Measurements from ENCODE around the gene PPFIA2. TPM values are rescaled to one million over a fixed set of nuclear protein-coding genes. Genes with fewer than 3 reads are reported as not detected.

The PPFIA2 gene
- total and polyA plus RNA-seq, 3 donors from 2014 or later: 10.5 to 22.1 (median 18.3) TPM

GRCh38 chr12:81617915-81618314 is 141.2 kb downstream of the PPFIA2 start:
- H3K27ac ChIP-seq: no peak overlapping the region
- DNase-seq: no peak
- intact Hi-C loops (cut with DNase I; ENCODE audit: low total_unique reads): no loop called here

DNA sequence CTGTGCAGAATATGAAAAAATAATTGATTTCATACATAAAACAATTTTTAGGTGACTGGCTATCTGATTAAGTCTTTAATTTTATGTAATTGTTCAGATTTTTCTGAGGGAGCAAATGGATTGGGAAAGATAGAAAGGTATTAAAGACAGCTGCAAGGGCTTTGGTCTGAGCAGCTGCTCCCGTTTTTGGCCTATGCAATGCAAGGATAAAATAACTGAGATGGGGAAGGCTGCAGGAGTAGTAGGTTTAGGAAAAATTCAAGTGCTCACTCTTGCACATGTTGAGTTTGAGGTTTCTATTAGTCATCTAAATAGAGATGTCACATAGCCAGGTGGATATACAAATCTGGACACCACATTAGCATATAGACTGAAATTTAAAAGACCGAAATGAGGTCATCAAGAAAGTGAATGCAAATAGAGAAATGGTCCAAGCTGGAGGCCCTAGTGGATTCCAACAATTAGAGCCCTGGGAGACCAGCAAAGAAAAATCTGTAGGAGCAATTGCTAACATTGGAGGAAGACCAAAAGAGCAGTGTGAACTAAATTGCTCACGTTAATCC is 144.0 kb downstream of the PPFIA2 start:
- Histone ChIP-seq H3K4me3 (no peak overlapping the region), H3K36me3 (ENCODE audit: low read depth, missing control alignments) (no peaks in the 10 kb centered on the region), H3K9me3 (no peaks in the 10 kb centered on the region), H3K4me1 (no peaks in the 10 kb centered on the region), H3K27me3 (no peaks in the 10 kb centered on the region), H3K27ac (no peak overlapping the region)
- intact Hi-C loops (cut with DNase I; ENCODE audit: low total_unique reads): no loop called here
- no peak for DNase-seq
- WGBS, 2 donors: 76 to 84% methylated on average over 3 of the region's 3 CpGs
- no peak for TF ChIP-seq CTCF (IDR thresholded peaks at IDR 0.05)
- no peak for TF ChIP-seq POLR2A (IDR thresholded peaks at IDR 0.05)

More at GRCh38 chr12:81617915-81618314, 141.2 kb downstream of the PPFIA2 start:
- Histone ChIP-seq H3K36me3 (ENCODE audit: low read depth, missing control alignments) (no peaks in the 10 kb centered on the region), H3K9me3 (no peaks in the 10 kb centered on the region), H3K4me3 (no peak overlapping the region), H3K27me3 (no peaks in the 10 kb centered on the region), H3K4me1 (no peaks in the 10 kb centered on the region)
- WGBS, 2 donors: 60 to 67% methylated on average over 2 of the region's 2 CpGs
- TF ChIP-seq CTCF (IDR thresholded peaks at IDR 0.05) (no peak), POLR2A (IDR thresholded peaks at IDR 0.05) (no peak)

GRCh38 chr12:81610955-81611889 is 147.9 kb downstream of the PPFIA2 start:
- Histone ChIP-seq H3K9me3 (no peaks in the 10 kb centered on the region), H3K27ac (no peak overlapping the region), H3K27me3 (no peaks in the 10 kb centered on the region), H3K4me3 (no peak overlapping the region), H3K4me1 (no peaks in the 10 kb centered on the region), H3K36me3 (ENCODE audit: low read depth, missing control alignments) (no peaks in the 10 kb centered on the region)
- DNase-seq: no peak
- TF ChIP-seq POLR2A (IDR thresholded peaks at IDR 0.05) (no peak), CTCF (IDR thresholded peaks at IDR 0.05) (no peak)
- WGBS, 2 donors: 79 to 81% methylated on average over 14 to 18 of the region's 18 CpGs
- intact Hi-C loops (cut with DNase I; ENCODE audit: low total_unique reads): no loop called here

- Histone ChIP-seq H3K27me3 (no peaks in the 10 kb centered on the region), H3K9me3 (no peaks in the 10 kb centered on the region), H3K27ac (no peak overlapping the region), H3K4me3 (no peak overlapping the region), H3K4me1 (no peaks in the 10 kb centered on the region), H3K36me3 (ENCODE audit: low read depth, missing control alignments) (no peaks in the 10 kb centered on the region)
- WGBS, 2 donors: 64 to 68% methylated on average over 7 of the region's 7 CpGs
- intact Hi-C loops (cut with DNase I; ENCODE audit: low total_unique reads): no loop called here
- TF ChIP-seq CTCF (IDR thresholded peaks at IDR 0.05): no peak
- TF ChIP-seq POLR2A (IDR thresholded peaks at IDR 0.05): no peak
- no peak for DNase-seq
Observed at GRCh38 chr12:81597928-81598604, 161.1 kb downstream of the PPFIA2 start.
